H1 (cell line): ENCODE data around the gene SMPD2. TPM values are rescaled to one million over a fixed set of nuclear protein-coding genes. Genes with fewer than 3 reads are reported as not detected.
A peak's percentile ranks its signal among the peaks of the same experiment; 100 is the strongest.

ENCODE experiments used
- CTCF ChIA-PET: fragments of 300-600 bp; sonication (Branson Sonifier 250); formaldehyde crosslinking; loops from one replicate; lab custom pipeline; 2021; ENCODE audit not compliant: partially characterized antibody; lab: Charles Lee
- POLR2A ChIA-PET: fragments of 300-600 bp; sonication (Branson Sonifier 250); formaldehyde crosslinking; loops from one replicate; lab custom pipeline; 2021; ENCODE audit warnings: inconsistent platforms; ENCODE audit not compliant: partially characterized antibody; lab: Charles Lee
- DNase-seq, 2 experiments: peaks; one replicate each; pipeline versions ENCODE4 v3.0.0 to v3.0.0-alpha.2; 2010 to 2022; ENCODE audit warnings: low spot score in 2 of 2, low read depth in 1 of 2, mixed read lengths in 1 of 2
- FAIRE-seq: peaks from 2 replicates; lab custom pipeline; 2011; peaks lifted over from hg19 to GRCh38; lab: Jason Lieb, UNC
- H2AFZ ChIP-seq: 2 replicates; pipeline ENCODE4 v1.8.1; 2012; ENCODE audit warnings: low read length, inconsistent platforms
- H2AK5ac ChIP-seq: 2 replicates; pipeline ENCODE4 v1.6.1; 2013; ENCODE audit warnings: low read depth, low read length
- H2BK120ac ChIP-seq: replicated peaks from 2 replicates; pipeline ENCODE3; 2013; ENCODE audit warnings: low read depth, low read length, inconsistent platforms
- H2BK12ac ChIP-seq: 2 replicates; pipeline ENCODE4 v1.6.1; 2013; ENCODE audit warnings: low read depth, low read length
- H2BK15ac ChIP-seq: 2 replicates; pipeline ENCODE4 v1.6.1; 2013; ENCODE audit warnings: low read length
- H2BK20ac ChIP-seq: 2 replicates; pipeline ENCODE4 v1.6.1; 2013; ENCODE audit warnings: low read length
- H2BK5ac ChIP-seq: 2 replicates; pipeline ENCODE4 v1.6.1; 2013; ENCODE audit warnings: low read depth, low read length
- H3K14ac ChIP-seq: 2 replicates; pipeline ENCODE4 v1.6.1; 2013; ENCODE audit warnings: inconsistent platforms; ENCODE audit not compliant: insufficient read length
- H3K18ac ChIP-seq: 2 replicates; pipeline ENCODE4 v1.6.1; 2013; ENCODE audit warnings: low read length; ENCODE audit errors: extremely low read depth
- H3K23ac ChIP-seq: 2 replicates; pipeline ENCODE4 v1.6.1; 2013; ENCODE audit warnings: inconsistent platforms; ENCODE audit not compliant: insufficient read length
- H3K23me2 ChIP-seq: 2 replicates; pipeline ENCODE4 v1.6.1; 2013; ENCODE audit warnings: low read depth, low read length
- H3K27ac ChIP-seq: 2 replicates; pipeline ENCODE4 v1.6.1; 2011; ENCODE audit warnings: low read depth, low read length, inconsistent platforms
- H3K27me3 ChIP-seq, 4 experiments: replicated peaks in 1 of 4; 1 replicate in 1 of 4; 2 replicates in 3 of 4; pipeline versions ENCODE4 v1.6.1 to v1.8.1; 2011 to 2013; ENCODE audit warnings: low read length in 3 of 4, mild to moderate bottlenecking in 3 of 4, inconsistent platforms in 2 of 4, mixed read lengths in 2 of 4, moderate library complexity in 1 of 4; ENCODE audit not compliant: control insufficient read depth in 3 of 4, insufficient read depth in 3 of 4; ENCODE audit errors: extremely low read depth in 1 of 4
- H3K36me3 ChIP-seq, 4 experiments: 2 replicates each; pipeline versions ENCODE4 v1.6.1 to v1.8.1; 2011 to 2013; ENCODE audit warnings: mild to moderate bottlenecking in 4 of 4, low read length in 3 of 4, moderate library complexity in 2 of 4, control low read depth in 1 of 4, inconsistent platforms in 1 of 4; ENCODE audit not compliant: insufficient read depth in 4 of 4, control insufficient read depth in 2 of 4
- H3K4ac ChIP-seq: replicated peaks from 2 replicates; pipeline ENCODE3; 2013; ENCODE audit warnings: low read length, low read depth, mixed read lengths, inconsistent platforms; ENCODE audit not compliant: insufficient read length
- H3K4me1 ChIP-seq, 4 experiments: replicated peaks in 1 of 4; 1 replicate in 1 of 4; 2 replicates in 3 of 4; pipeline versions ENCODE4 v1.6.1 to v1.8.1; 2011 to 2013; ENCODE audit warnings: low read length in 3 of 4, inconsistent platforms in 2 of 4, mixed read lengths in 1 of 4; ENCODE audit not compliant: insufficient read depth in 4 of 4, control insufficient read depth in 3 of 4
- H3K4me2 ChIP-seq, 2 experiments: 2 replicates each; pipeline versions ENCODE4 v1.6.1 to v1.8.1; 2011 to 2013; ENCODE audit warnings: low read depth in 2 of 2, low read length in 2 of 2, control low read depth in 1 of 2, inconsistent platforms in 1 of 2, mild to moderate bottlenecking in 1 of 2; ENCODE audit not compliant: insufficient read depth in 1 of 2
- H3K4me3 ChIP-seq, 4 experiments: fragments of 200-600, 300-600 bp in 1 of 4; sonication (generic), shearing (Covaris generic), sonication (Bioruptor Twin) in 1 of 4; 2 replicates each; pipeline versions ENCODE4 v1.5.1 to v1.8.1; 2011 to 2016; ENCODE audit warnings: low read length in 4 of 4, low read depth in 3 of 4, control low read depth in 2 of 4, inconsistent platforms in 2 of 4, mild to moderate bottlenecking in 2 of 4, mixed read lengths in 1 of 4, moderate library complexity in 1 of 4; ENCODE audit not compliant: insufficient read depth in 2 of 4; ENCODE audit errors: extremely low read depth in 1 of 4
- H3K56ac ChIP-seq: replicated peaks from 2 replicates; pipeline ENCODE3; 2013; ENCODE audit warnings: low read depth, mild to moderate bottlenecking, mixed read lengths, low read length, inconsistent platforms; ENCODE audit not compliant: insufficient read length
- H3K79me1 ChIP-seq: 2 replicates; pipeline ENCODE4 v1.6.1; 2013; ENCODE audit warnings: low read depth, low read length, control low read depth
- H3K79me2 ChIP-seq, 2 experiments: 2 replicates each; pipeline versions ENCODE4 v1.6.1 to v1.8.1; 2012 to 2013; ENCODE audit warnings: low read length in 2 of 2, mild to moderate bottlenecking in 2 of 2, inconsistent platforms in 1 of 2; ENCODE audit not compliant: insufficient read depth in 2 of 2, control insufficient read depth in 1 of 2
- H3K9ac ChIP-seq, 4 experiments: replicated peaks in 1 of 4; 1 replicate in 1 of 4; 2 replicates in 3 of 4; pipeline versions ENCODE4 v1.6.1 to v1.8.1; 2011 to 2013; ENCODE audit warnings: low read depth in 3 of 4, low read length in 3 of 4, control low read depth in 2 of 4, mild to moderate bottlenecking in 2 of 4, moderate library complexity in 2 of 4, inconsistent platforms in 1 of 4; ENCODE audit errors: extremely low read depth in 1 of 4
- H3K9me3 ChIP-seq, 2 experiments: 2 replicates each; pipeline versions ENCODE4 v1.6.1 to v1.8.1; 2012 to 2013; ENCODE audit warnings: mild to moderate bottlenecking in 2 of 2, moderate library complexity in 2 of 2, control low read depth in 1 of 2, inconsistent platforms in 1 of 2, low read depth in 1 of 2, low read length in 1 of 2, mixed read lengths in 1 of 2; ENCODE audit not compliant: insufficient read depth in 2 of 2
- H4K20me1 ChIP-seq, 2 experiments: replicated peaks in 1 of 2; 2 replicates each; pipeline versions ENCODE3 to v1.8.1; 2011 to 2013; ENCODE audit warnings: inconsistent platforms in 2 of 2, low read length in 2 of 2, mild to moderate bottlenecking in 1 of 2; ENCODE audit not compliant: insufficient read depth in 2 of 2, control insufficient read depth in 1 of 2
- H4K5ac ChIP-seq: 2 replicates; pipeline ENCODE4 v1.6.1; 2013; ENCODE audit warnings: low read length, low read depth, mixed read lengths, inconsistent platforms; ENCODE audit not compliant: insufficient read length
- H4K8ac ChIP-seq: 2 replicates; pipeline ENCODE4 v1.8.0; 2013; ENCODE audit warnings: mild to moderate bottlenecking, moderate library complexity, low read length, inconsistent platforms; ENCODE audit not compliant: insufficient read depth; ENCODE audit errors: extremely low read depth
- H4K91ac ChIP-seq: replicated peaks from 2 replicates; pipeline ENCODE3; 2013; ENCODE audit warnings: low read length, mixed read lengths, inconsistent platforms; ENCODE audit not compliant: insufficient read length
- ATF2 ChIP-seq: IDR thresholded peaks from 2 replicates; pipeline ENCODE4 v1.6.1; 2012; ENCODE audit warnings: low read length, inconsistent platforms
- ATF3 ChIP-seq: IDR thresholded peaks from 2 replicates; pipeline ENCODE4 v1.6.1; 2011; ENCODE audit warnings: low read depth, mild to moderate bottlenecking, low read length; ENCODE audit not compliant: insufficient read depth
- BACH1 ChIP-seq: IDR thresholded peaks from 2 replicates; pipeline ENCODE4 v1.6.1; 2012; ENCODE audit warnings: low read length, improper control_type of control experiment
- CHD2 ChIP-seq: IDR thresholded peaks from 2 replicates; pipeline ENCODE4 v1.6.1; 2012; ENCODE audit warnings: low read length, improper control_type of control experiment
- EGR1 ChIP-seq: IDR thresholded peaks from 2 replicates; pipeline ENCODE4 v1.6.1; 2011; ENCODE audit warnings: low read depth, low read length, borderline replicate concordance
- FOSL1 ChIP-seq: IDR thresholded peaks from 2 replicates; pipeline ENCODE4 v1.6.1; 2011; ENCODE audit warnings: mild to moderate bottlenecking, low read depth, low read length, moderate library complexity; ENCODE audit not compliant: insufficient read depth
- HDAC2 ChIP-seq, 2 experiments: fragments of 300-600 bp in 1 of 2; sonication (generic) in 1 of 2; IDR thresholded peaks; 2 replicates each; pipeline ENCODE4 v1.6.1; 2011 to 2012; ENCODE audit warnings: low read depth in 2 of 2, low read length in 2 of 2, mild to moderate bottlenecking in 2 of 2, moderate library complexity in 2 of 2, borderline replicate concordance in 1 of 2, inconsistent platforms in 1 of 2
- KDM5A ChIP-seq: fragments of 200-600 bp; IDR thresholded peaks from 2 replicates; pipeline ENCODE4 v1.7.1; 2012; ENCODE audit warnings: mild to moderate bottlenecking, low read length, inconsistent platforms, mixed read lengths
- PHF8 ChIP-seq: fragments of 200-600 bp; sonication (generic); conservative IDR thresholded peaks from 2 replicates; pipeline ENCODE4 v1.7.1; 2012; ENCODE audit warnings: low read depth, mild to moderate bottlenecking, inconsistent platforms, low read length, moderate library complexity
- RBBP5 ChIP-seq: IDR thresholded peaks from 2 replicates; pipeline ENCODE4 v1.7.1; 2012; ENCODE audit warnings: low read depth, mild to moderate bottlenecking, inconsistent platforms, low read length, moderate library complexity, borderline replicate concordance
- SP1 ChIP-seq: IDR thresholded peaks from 2 replicates; pipeline ENCODE4 v1.6.1; 2011; ENCODE audit warnings: low read depth, low read length
- WGBS, 2 experiments: shearing (Covaris generic) in 1 of 2; methylation state at CpG; one replicate each; pipeline versions ENCODE4 v1.1.6 to v1.1.7; 2013 to 2015; ENCODE audit warnings: low lambda C conversion rate in 2 of 2, mixed read lengths in 2 of 2, inconsistent platforms in 1 of 2, low coverage in 1 of 2, missing lambda C conversion rate in 1 of 2; ENCODE audit not compliant: insufficient replicate concordance in 2 of 2, insufficient coverage in 1 of 2, insufficient read length in 1 of 2; ENCODE audit errors: extremely low coverage in 1 of 2, missing lambda C conversion rate in 1 of 2; 5-methylcytosine and 5-hydroxymethylcytosine counted together
- polyA plus RNA-seq, 7 experiments: library from polyadenylated mRNA; depleted of rRNA in 3 of 7; stranded (reverse) in 5 of 7; unstranded in 2 of 7; fragments of >200 nt in 5 of 7; fragments of 200-250 nt in 2 of 7; gene quantifications; 1 replicate in 5 of 7; 2 replicates in 1 of 7; 4 replicates in 1 of 7; pipeline versions ENCODE4 v1.2.1 to v1.2.3, GENCODE V29; 2011 to 2013; ENCODE audit warnings: missing spikeins in 2 of 7, mixed read lengths in 2 of 7
- total RNA-seq: library from RNA; stranded (reverse); fragmentation: NEBNext Ultra II Directional; extraction: Animal tissue kit (Norgen Biotek cat#: 25700); gene quantifications from 2 replicates; pipeline ENCODE4 v1.2.1, GENCODE V29; 2021

SMPD2 gene
- total and polyA plus RNA-seq, 2 of the 8 experiments (the other 6 are each of a cell fraction or from before 2014, with no cell fraction given), result 11.5 to 17.2 TPM

GRCh38 chr6:109480993-109481480 lies 40.5 kb downstream of the SMPD2 start:
- H2AK5ac ChIP-seq, result no peak overlapping the region
- peaks cover 2 to 11% of the 10 kb centered on the region in 2 experiments for H4K20me1 ChIP-seq
- FAIRE-seq (no peak), DNase-seq (no peak)
- H3K18ac ChIP-seq, result no peak overlapping the region
- peaks cover 7% of the 10 kb centered on the region; the same call in 1 of the 2 replicates for H3K23me2 ChIP-seq
- peaks cover 7 to 43% (median 26%) of the 10 kb centered on the region in 4 experiments for H3K36me3 ChIP-seq
- no peak overlapping the region for H3K14ac ChIP-seq
- POLR2A ChIA-PET, result interaction anchor here (1.5 to 2.5 kb wide), 3 partner anchors 20 to 39 kb away, joined by 3 to 10 read pairs (median 4); no protein-coding TSS in a partner anchor
- H2BK20ac ChIP-seq, result no peak overlapping the region
- CTCF ChIA-PET, result interaction anchor here (0.8 to 2.5 kb wide), 9 partner anchors 10 to 559 kb away, joined by 3 to 9 read pairs (median 4); no protein-coding TSS in a partner anchor
- peak overlapping the region; percentile 65 to 72 for H3K4me2 ChIP-seq
- H3K79me1 ChIP-seq, result peaks cover 7% of the 10 kb centered on the region
- H4K91ac ChIP-seq, result no peak overlapping the region
- no peak overlapping the region for H3K27ac ChIP-seq
- H3K9me3 ChIP-seq, result no peaks in the 10 kb centered on the region
- H3K23ac ChIP-seq, result no peak overlapping the region
- no peak overlapping the region for H2BK120ac ChIP-seq
- H3K9ac ChIP-seq, result no peak overlapping the region; a peak in 1 of 7 replicates
- no peak overlapping the region for H3K4ac ChIP-seq
- H4K8ac ChIP-seq, result no peak overlapping the region
- H3K4me3 ChIP-seq, result peak overlapping the region in 2 of 4 experiments; percentile 9 to 49; a peak in 3 of 8 replicates
- H2BK5ac ChIP-seq, result no peak overlapping the region
- no peak overlapping the region for H4K5ac ChIP-seq
- H2BK12ac ChIP-seq, result no peak overlapping the region
- H3K27me3 ChIP-seq, result no peaks in the 10 kb centered on the region
- H3K79me2 ChIP-seq, result peaks cover 20 to 64% of the 10 kb centered on the region in 2 experiments
- 96% methylated on average over 7 of the region's 7 CpGs; no CpG with 5 or more reads in 1 of the 2 experiments for WGBS, 2 experiments
- no peak overlapping the region for H2BK15ac ChIP-seq
- H3K56ac ChIP-seq, result no peak overlapping the region
- H3K4me1 ChIP-seq, result peaks cover 5 to 15% (median 7%) of the 10 kb centered on the region in 4 experiments; a peak in 6 of 7 replicates
- H2AFZ ChIP-seq, result no peak overlapping the region
- TF ChIP-seq FOSL1 (no peak), PHF8 (no peak), EGR1 (no peak), ATF2 (no peak), CHD2 (no peak), RBBP5 (no peak), KDM5A (no peak), ATF3 (no peak), HDAC2 (IDR thresholded peaks at IDR 0.05; ENCODE audit: borderline replicate concordance in 1 of 2, low read depth in 2 of 2, low read length in 2 of 2) (no peak), SP1 (no peak), BACH1 (no peak)
